HG02885 (cell line): ENCODE data around the gene KCNB1.
"Not testable (repeated sequence)": the region's sequence is repeated elsewhere in the genome, so short reads cannot be mapped to it uniquely, and the experiment has no call there.

Experiments
- ATAC-seq: cut with Tn5 transposase; IDR thresholded peaks from one replicate; pipeline ENCODE4 v1.9.1; 2021; ENCODE audit warnings: mild to moderate bottlenecking; ENCODE audit not compliant: unreplicated experiment, poor library complexity

KCNB1 gene

GRCh38 chr20:49415005-49415667 is 67.3 kb downstream of the KCNB1 start:
- ATAC-seq = no peak

- ATAC-seq = no peak
These were observed 68.8 kb downstream of the KCNB1 start for GRCh38 chr20:49413677-49414076.

- no peak for ATAC-seq
These were observed 69.5 kb downstream of the KCNB1 start for GRCh38 chr20:49412953-49413352.

- no peak for ATAC-seq
These were observed 70.2 kb downstream of the KCNB1 start for GRCh38 chr20:49412254-49412653.

- no peak for ATAC-seq
These were observed 71.1 kb downstream of the KCNB1 start for GRCh38 chr20:49411221-49411925.

GRCh38 chr20:49409975-49410621 is 72.4 kb downstream of the KCNB1 start:
- not testable (repeated sequence) for ATAC-seq

- ATAC-seq = no peak
These were observed 73.0 kb downstream of the KCNB1 start for GRCh38 chr20:49409302-49409974.

- ATAC-seq = no peak
These were observed 73.9 kb downstream of the KCNB1 start for GRCh38 chr20:49408509-49409104.

- ATAC-seq = no peak
These were observed 75.8 kb downstream of the KCNB1 start for GRCh38 chr20:49406666-49407065.

- no peak for ATAC-seq
These were observed 76.8 kb downstream of the KCNB1 start for GRCh38 chr20:49405696-49406095.

GRCh38 chr20:49405062-49405683 is 77.3 kb downstream of the KCNB1 start:
- no peak for ATAC-seq

- ATAC-seq = no peak
These were observed 78.0 kb downstream of the KCNB1 start for GRCh38 chr20:49404461-49404860.

- ATAC-seq = no peak
These were observed 78.6 kb downstream of the KCNB1 start for GRCh38 chr20:49403911-49404310.

- ATAC-seq = no peak
These were observed 79.5 kb downstream of the KCNB1 start for GRCh38 chr20:49403012-49403411.

- no peak for ATAC-seq
These were observed 81.6 kb downstream of the KCNB1 start for GRCh38 chr20:49400904-49401303.

- ATAC-seq = no peak
These were observed 82.1 kb downstream of the KCNB1 start for GRCh38 chr20:49400410-49400809.

GRCh38 chr20:49399329-49399728 is 83.1 kb downstream of the KCNB1 start:
- no peak for ATAC-seq

GRCh38 chr20:49398401-49399144 is 83.9 kb downstream of the KCNB1 start:
- no peak for ATAC-seq

- ATAC-seq = no peak
These were observed 84.9 kb downstream of the KCNB1 start for GRCh38 chr20:49397525-49397924.
